GM19467 (cell line): ENCODE results near the gene RXRG.

Experiments used
- ATAC-seq: cut with Tn5 transposase; IDR thresholded peaks from one replicate; pipeline ENCODE4 v1.9.1; 2021; ENCODE audit warnings: mild to moderate bottlenecking, moderate library complexity; ENCODE audit not compliant: unreplicated experiment

The RXRG gene

GRCh38 chr1:165452336-165453130, 7.6 kb upstream of the RXRG start:
- ATAC-seq, result no peak

GRCh38 chr1:165451691-165452090, 6.8 kb upstream of the RXRG start:
- ATAC-seq, result no peak

- no peak for ATAC-seq
These were observed 4.2 kb upstream of the RXRG start for GRCh38 chr1:165449131-165449530.

GRCh38 chr1:165445388-165445787, 462 bp upstream of the RXRG start:
- no peak for ATAC-seq

- no peak for ATAC-seq
These were observed 1.2 kb downstream of the RXRG start for GRCh38 chr1:165443539-165444311.

- ATAC-seq, result no peak
These were observed 2.3 kb downstream of the RXRG start for GRCh38 chr1:165442653-165443052.

GRCh38 chr1:165442053-165442452, 2.9 kb downstream of the RXRG start:
- ATAC-seq, result no peak

- ATAC-seq, result no peak
These were observed 3.6 kb downstream of the RXRG start for GRCh38 chr1:165441166-165441880.

GRCh38 chr1:165439330-165439729, 5.6 kb downstream of the RXRG start:
- ATAC-seq, result no peak

- ATAC-seq, result no peak
These were observed 7.9 kb downstream of the RXRG start for GRCh38 chr1:165436994-165437393.

GRCh38 chr1:165435801-165436200, 9.1 kb downstream of the RXRG start:
- ATAC-seq, result no peak

GRCh38 chr1:165434281-165434680, 10.6 kb downstream of the RXRG start:
- ATAC-seq, result no peak

- no peak for ATAC-seq
These were observed 13.8 kb downstream of the RXRG start for GRCh38 chr1:165431079-165431478.

GRCh38 chr1:165426745-165427144, 18.2 kb downstream of the RXRG start:
- no peak for ATAC-seq

- ATAC-seq, result no peak
These were observed 19.3 kb downstream of the RXRG start for GRCh38 chr1:165425621-165426020.

- ATAC-seq, result no peak
These were observed 20.3 kb downstream of the RXRG start for GRCh38 chr1:165424454-165425216.

GRCh38 chr1:165423136-165423535, 21.8 kb downstream of the RXRG start:
- no peak for ATAC-seq

- no peak for ATAC-seq
These were observed 24.3 kb downstream of the RXRG start for GRCh38 chr1:165420655-165421054.

- no peak for ATAC-seq
These were observed 25.1 kb downstream of the RXRG start for GRCh38 chr1:165419839-165420238.

- no peak for ATAC-seq
These were observed 26.7 kb downstream of the RXRG start for GRCh38 chr1:165418195-165418594.

GRCh38 chr1:165416876-165417275, 28.1 kb downstream of the RXRG start:
- ATAC-seq, result no peak
